Stimulated activated naive CD8-positive, alpha-beta T cell treated with anti-CD3 and anti-CD28 coated beads, Interleukin-15, amount 100 ng/mL, for 72 hours (primary cell): ENCODE data around the gene FMNL2.
A peak's percentile ranks its signal among the peaks of the same experiment; 100 is the strongest.

Source experiments
- ATAC-seq: fragments of 150-1000 bp; cut with Tn5 transposase; 2 replicates; pipeline ENCODE4 v1.10.0; 2021; ENCODE audit warnings: mild to moderate bottlenecking, moderate library complexity
- DNase-seq, 2 donors: peaks; one replicate each; pipeline ENCODE4 v3.0.0; 2021 to 2022
- H3K27ac Mint-ChIP-seq, 2 donors: one replicate each; pipeline ENCODE4 v1.8.0; 2022; ENCODE audit warnings: mild to moderate bottlenecking in 2 of 2, mixed read lengths in 2 of 2, moderate library complexity in 2 of 2
- H3K27me3 Mint-ChIP-seq: one replicate; pipeline ENCODE4 v1.8.0; 2022; ENCODE audit warnings: mixed read lengths
- H3K4me1 Mint-ChIP-seq: one replicate; pipeline ENCODE4 v1.8.0; 2022; ENCODE audit warnings: mild to moderate bottlenecking, mixed read lengths
- H3K4me3 Mint-ChIP-seq, 2 donors: one replicate each; pipeline ENCODE4 v1.8.0; 2022; ENCODE audit warnings: mild to moderate bottlenecking in 2 of 2, mixed read lengths in 2 of 2, moderate library complexity in 1 of 2
- H3K9me3 Mint-ChIP-seq, 2 donors: one replicate each; pipeline ENCODE4 v1.8.0; 2022; ENCODE audit warnings: mixed read lengths in 2 of 2

The FMNL2 gene

GRCh38 chr2:152587187-152587947, 252.4 kb downstream of the FMNL2 start:
- no peak overlapping the region for H3K27ac Mint-ChIP-seq
- H3K4me3 Mint-ChIP-seq, result no peak overlapping the region
- ATAC-seq (no peak), DNase-seq (no peak)
- no peaks in the 10 kb centered on the region for H3K27me3 Mint-ChIP-seq
- H3K4me1 Mint-ChIP-seq, result no peaks in the 10 kb centered on the region
- H3K9me3 Mint-ChIP-seq, result no peaks in the 10 kb centered on the region

GRCh38 chr2:152588998-152589397, 254.0 kb downstream of the FMNL2 start:
- ATAC-seq (no peak), DNase-seq (no peak)
- peaks cover 5% of the 10 kb centered on the region for H3K4me1 Mint-ChIP-seq
- no peak overlapping the region for H3K27ac Mint-ChIP-seq
- H3K4me3 Mint-ChIP-seq, result no peak overlapping the region
- no peaks in the 10 kb centered on the region for H3K27me3 Mint-ChIP-seq
- H3K9me3 Mint-ChIP-seq, result no peaks in the 10 kb centered on the region

GRCh38 chr2:152594022-152594766, 259.2 kb downstream of the FMNL2 start:
- H3K27ac Mint-ChIP-seq, result no peak overlapping the region
- DNase-seq (peak in 1 of 2 donors; percentile 24), ATAC-seq (peak; percentile 93)
- no peaks in the 10 kb centered on the region for H3K9me3 Mint-ChIP-seq
- H3K4me3 Mint-ChIP-seq, result no peak overlapping the region
- peaks cover 11% of the 10 kb centered on the region for H3K4me1 Mint-ChIP-seq
- H3K27me3 Mint-ChIP-seq, result no peaks in the 10 kb centered on the region

- Mint-ChIP-seq H3K9me3 (no peaks in the 10 kb centered on the region), H3K4me3 (no peak overlapping the region), H3K27me3 (no peaks in the 10 kb centered on the region), H3K4me1 (peaks cover 11% of the 10 kb centered on the region), H3K27ac (no peak overlapping the region)
- DNase-seq (no peak), ATAC-seq (no peak)
These were observed 259.8 kb downstream of the FMNL2 start for GRCh38 chr2:152594792-152595191.

GRCh38 chr2:152598975-152599759, 264.2 kb downstream of the FMNL2 start:
- Mint-ChIP-seq H3K4me1 (peaks cover 11% of the 10 kb centered on the region), H3K27ac (no peak overlapping the region), H3K9me3 (no peaks in the 10 kb centered on the region), H3K4me3 (no peak overlapping the region), H3K27me3 (no peaks in the 10 kb centered on the region)
- no peak for DNase-seq
- no peak for ATAC-seq

- DNase-seq (no peak), ATAC-seq (peak; percentile 20)
- Mint-ChIP-seq H3K4me3 (no peak overlapping the region), H3K27ac (no peak overlapping the region), H3K9me3 (no peaks in the 10 kb centered on the region), H3K27me3 (no peaks in the 10 kb centered on the region), H3K4me1 (peaks cover 6% of the 10 kb centered on the region)
These were observed 265.2 kb downstream of the FMNL2 start for GRCh38 chr2:152600051-152600657.

GRCh38 chr2:152600697-152601096, 265.7 kb downstream of the FMNL2 start:
- DNase-seq (no peak), ATAC-seq (no peak)
- no peaks in the 10 kb centered on the region for H3K9me3 Mint-ChIP-seq
- no peak overlapping the region for H3K27ac Mint-ChIP-seq
- H3K27me3 Mint-ChIP-seq, result no peaks in the 10 kb centered on the region
- H3K4me1 Mint-ChIP-seq, result peaks cover 6% of the 10 kb centered on the region
- no peak overlapping the region for H3K4me3 Mint-ChIP-seq

- no peak overlapping the region for H3K4me3 Mint-ChIP-seq
- H3K4me1 Mint-ChIP-seq, result peaks cover 6% of the 10 kb centered on the region
- H3K9me3 Mint-ChIP-seq, result no peaks in the 10 kb centered on the region
- ATAC-seq (no peak), DNase-seq (no peak)
- no peak overlapping the region for H3K27ac Mint-ChIP-seq
- no peaks in the 10 kb centered on the region for H3K27me3 Mint-ChIP-seq
These were observed 267.8 kb downstream of the FMNL2 start for GRCh38 chr2:152602750-152603149.

GRCh38 chr2:152603166-152603565, 268.2 kb downstream of the FMNL2 start:
- H3K27me3 Mint-ChIP-seq, result no peaks in the 10 kb centered on the region
- H3K9me3 Mint-ChIP-seq, result no peaks in the 10 kb centered on the region
- H3K4me1 Mint-ChIP-seq, result peaks cover 6% of the 10 kb centered on the region
- H3K4me3 Mint-ChIP-seq, result no peak overlapping the region
- ATAC-seq (no peak), DNase-seq (no peak)
- H3K27ac Mint-ChIP-seq, result no peak overlapping the region

GRCh38 chr2:152606081-152606480, 271.1 kb downstream of the FMNL2 start:
- Mint-ChIP-seq H3K4me1 (peaks cover 6% of the 10 kb centered on the region), H3K27me3 (no peaks in the 10 kb centered on the region), H3K4me3 (no peak overlapping the region), H3K27ac (no peak overlapping the region), H3K9me3 (no peaks in the 10 kb centered on the region)
- no peak for DNase-seq
- no peak for ATAC-seq

- Mint-ChIP-seq H3K4me1 (peaks cover 11% of the 10 kb centered on the region), H3K9me3 (no peaks in the 10 kb centered on the region), H3K4me3 (no peak overlapping the region), H3K27ac (no peak overlapping the region), H3K27me3 (no peaks in the 10 kb centered on the region)
- ATAC-seq, result no peak
- DNase-seq, result no peak
These were observed 272.0 kb downstream of the FMNL2 start for GRCh38 chr2:152606941-152607340.

- Mint-ChIP-seq H3K4me1 (peaks cover 12% of the 10 kb centered on the region), H3K27me3 (no peaks in the 10 kb centered on the region), H3K27ac (no peak overlapping the region), H3K9me3 (no peaks in the 10 kb centered on the region), H3K4me3 (no peak overlapping the region)
- no peak for DNase-seq
- no peak for ATAC-seq
These were observed 272.9 kb downstream of the FMNL2 start for GRCh38 chr2:152607793-152608300.

- Mint-ChIP-seq H3K27ac (no peak overlapping the region), H3K4me1 (peaks cover 9% of the 10 kb centered on the region), H3K9me3 (no peaks in the 10 kb centered on the region), H3K27me3 (no peaks in the 10 kb centered on the region), H3K4me3 (no peak overlapping the region)
- no peak for DNase-seq
- ATAC-seq, result no peak
These were observed 274.2 kb downstream of the FMNL2 start for GRCh38 chr2:152609154-152609553.

- Mint-ChIP-seq H3K27ac (no peak overlapping the region), H3K9me3 (no peaks in the 10 kb centered on the region), H3K4me1 (peaks cover 9% of the 10 kb centered on the region), H3K4me3 (no peak overlapping the region), H3K27me3 (no peaks in the 10 kb centered on the region)
- no peak for ATAC-seq
- DNase-seq, result no peak
These were observed 274.7 kb downstream of the FMNL2 start for GRCh38 chr2:152609699-152610098.

- peak; percentile 40 for ATAC-seq
- Mint-ChIP-seq H3K27me3 (no peaks in the 10 kb centered on the region), H3K9me3 (no peaks in the 10 kb centered on the region), H3K4me3 (no peak overlapping the region), H3K4me1 (peaks cover 9% of the 10 kb centered on the region), H3K27ac (no peak overlapping the region)
- no peak for DNase-seq
These were observed 276.7 kb downstream of the FMNL2 start for GRCh38 chr2:152611458-152612231.
